GM20431 (cell line): ENCODE results near the gene DOC2B.
"Not testable (repeated sequence)": the region's sequence is repeated elsewhere in the genome, so short reads cannot be mapped to it uniquely, and the experiment has no call there.

Experiments
- in situ Hi-C: fragments of 300-500 bp; cut with MseI, MboI; formaldehyde crosslinking; loops from one replicate; pipeline ENCODE4 v1.15.0; 2020; ENCODE audit warnings: low sequenced_read_pairs; ENCODE audit not compliant: unreplicated experiment

The DOC2B gene

DNA sequence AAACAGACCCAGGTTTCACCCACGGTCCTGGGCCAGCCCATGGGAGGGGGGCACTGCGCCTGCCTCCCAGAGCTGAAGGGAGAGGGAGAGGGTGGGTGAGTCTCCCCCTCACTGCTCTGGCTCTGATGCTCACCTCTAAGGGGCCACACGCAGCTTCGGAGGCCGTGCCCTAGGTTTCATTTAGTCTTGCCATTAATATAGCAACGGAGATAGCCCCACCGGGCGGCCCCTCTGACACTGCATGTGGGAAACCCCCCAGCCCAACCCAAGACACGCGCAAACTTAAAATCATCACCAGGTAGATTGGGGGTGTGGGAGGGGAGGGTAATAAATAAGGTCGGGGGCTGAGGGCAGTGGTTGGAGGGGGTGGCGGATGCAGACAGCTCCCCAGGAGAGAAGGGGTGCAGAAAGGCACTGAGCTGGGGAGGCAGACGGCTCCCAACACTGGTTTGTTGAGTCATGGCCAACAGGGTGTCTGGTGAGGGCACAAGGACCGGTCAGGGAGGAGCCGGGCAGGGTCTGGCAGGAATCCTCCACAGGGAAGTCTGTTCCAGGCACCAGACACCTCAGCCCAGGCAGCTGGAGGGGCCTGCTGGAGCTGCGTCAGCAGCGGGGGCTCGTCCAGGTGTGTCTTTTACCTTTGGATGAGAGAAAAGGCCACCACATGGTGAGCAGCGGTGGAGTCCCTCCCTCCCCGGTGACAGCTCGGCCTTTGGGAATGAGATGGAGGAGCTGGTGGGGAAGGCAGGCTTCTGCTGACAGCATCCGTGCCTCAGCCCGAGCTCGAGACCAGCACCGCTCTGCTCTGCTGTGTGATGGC, 32.0 kb upstream of the DOC2B start:
- in situ Hi-C loops, result no loop called here

DNA sequence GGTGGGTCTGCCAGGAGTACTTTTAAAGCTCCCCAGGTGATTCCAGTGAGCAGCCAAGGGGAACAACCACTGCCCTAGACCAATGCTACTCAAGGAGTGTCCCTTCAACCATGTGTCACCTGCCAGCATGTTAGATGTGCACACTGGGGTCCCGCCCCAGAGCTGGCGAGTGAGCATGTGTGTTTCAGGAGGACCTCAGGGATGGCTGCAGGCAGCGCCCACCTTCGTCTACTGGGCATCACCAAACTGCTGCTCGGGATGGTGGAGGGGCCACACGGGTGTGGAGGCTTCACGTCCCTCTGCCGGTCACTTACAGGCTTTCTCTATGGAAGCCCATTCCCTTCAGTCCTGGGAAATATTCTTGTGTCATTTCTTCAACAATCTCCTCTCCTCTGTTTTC, 29.0 kb upstream of the DOC2B start:
- in situ Hi-C loops, result no loop called here

- in situ Hi-C loops, result no loop called here
These were observed 27.0 kb upstream of the DOC2B start for GRCh38 chr17:208429-208828.

GRCh38 chr17:207775-208174, 26.3 kb upstream of the DOC2B start:
- in situ Hi-C loops, result no loop called here

GRCh38 chr17:206941-207560, 25.6 kb upstream of the DOC2B start:
- in situ Hi-C loops, result no loop called here

DNA sequence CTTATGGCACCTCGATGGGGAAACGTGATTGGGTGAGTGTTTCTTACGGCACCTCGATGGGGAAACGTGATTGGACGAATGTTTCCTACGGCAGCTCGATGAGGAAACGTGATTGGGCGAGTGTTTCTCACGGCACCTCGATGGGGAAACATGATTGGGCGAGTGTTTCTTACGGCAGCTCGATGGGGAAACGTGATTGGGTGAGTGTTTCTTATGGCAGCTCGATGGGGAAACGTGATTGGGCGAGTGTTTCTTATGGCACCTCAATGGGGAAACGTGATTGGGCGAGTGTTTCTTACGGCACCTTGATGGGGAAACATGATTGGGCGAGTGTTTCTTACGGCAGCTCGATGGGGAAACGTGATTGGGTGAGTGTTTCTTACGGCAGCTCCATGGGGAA, 25.0 kb upstream of the DOC2B start:
- in situ Hi-C loops, result not testable (repeated sequence)

DNA sequence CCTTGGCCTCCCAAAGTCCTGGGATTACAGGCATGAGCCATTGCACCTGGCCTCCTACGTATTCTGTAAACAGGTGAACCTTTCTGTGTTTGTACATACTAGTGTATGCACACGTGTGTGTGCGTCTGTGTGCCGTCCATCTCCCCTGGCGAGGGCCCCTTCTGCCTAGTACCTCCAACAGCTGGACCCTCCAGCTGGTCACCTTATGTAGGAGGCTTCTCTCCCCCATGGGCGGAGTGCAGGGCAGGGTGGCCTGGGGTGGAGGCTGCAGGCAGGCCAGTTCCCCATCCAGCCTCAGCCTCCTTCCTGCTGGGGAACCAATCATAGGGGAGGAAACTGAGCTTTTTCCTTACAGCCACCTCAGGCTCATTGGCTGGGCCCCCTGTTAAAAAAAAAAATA, 24.4 kb upstream of the DOC2B start:
- in situ Hi-C loops, result no loop called here

GRCh38 chr17:205148-205669, 23.8 kb upstream of the DOC2B start:
- in situ Hi-C loops, result no loop called here

DNA sequence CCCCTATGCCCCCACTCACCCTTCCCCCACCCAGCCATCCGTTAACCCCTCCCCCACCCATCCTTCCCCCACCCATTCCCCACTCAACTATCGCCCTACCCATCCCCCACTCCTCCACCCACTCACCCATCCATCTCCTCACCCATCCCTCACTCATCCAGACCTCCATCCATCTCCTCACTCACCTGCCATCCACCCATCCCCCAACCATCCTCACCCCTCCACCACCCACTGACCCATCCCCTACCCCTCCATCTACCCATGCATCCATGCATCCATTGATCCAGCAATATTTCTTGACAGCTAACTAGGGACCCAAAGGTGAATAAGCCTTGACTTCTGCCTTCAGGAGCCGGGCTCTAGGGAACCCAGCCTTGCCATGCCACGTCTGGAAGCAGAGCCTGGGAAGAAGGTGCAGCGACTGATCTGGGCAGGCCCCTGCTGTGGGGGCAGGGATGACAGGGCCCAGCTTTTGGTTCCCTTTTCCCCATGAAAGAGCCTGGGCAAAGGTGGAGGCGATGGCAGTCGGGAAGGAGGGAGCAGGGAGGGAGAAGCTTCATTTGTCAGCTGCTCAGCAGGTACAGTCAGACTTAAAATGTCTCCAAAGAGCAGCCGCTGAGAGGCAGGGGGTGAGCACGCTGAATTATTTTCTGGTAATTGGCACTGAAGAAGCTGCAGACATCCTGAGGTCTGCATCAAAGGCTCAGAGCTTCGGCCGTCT, 23.1 kb upstream of the DOC2B start:
- in situ Hi-C loops, result no loop called here

DNA sequence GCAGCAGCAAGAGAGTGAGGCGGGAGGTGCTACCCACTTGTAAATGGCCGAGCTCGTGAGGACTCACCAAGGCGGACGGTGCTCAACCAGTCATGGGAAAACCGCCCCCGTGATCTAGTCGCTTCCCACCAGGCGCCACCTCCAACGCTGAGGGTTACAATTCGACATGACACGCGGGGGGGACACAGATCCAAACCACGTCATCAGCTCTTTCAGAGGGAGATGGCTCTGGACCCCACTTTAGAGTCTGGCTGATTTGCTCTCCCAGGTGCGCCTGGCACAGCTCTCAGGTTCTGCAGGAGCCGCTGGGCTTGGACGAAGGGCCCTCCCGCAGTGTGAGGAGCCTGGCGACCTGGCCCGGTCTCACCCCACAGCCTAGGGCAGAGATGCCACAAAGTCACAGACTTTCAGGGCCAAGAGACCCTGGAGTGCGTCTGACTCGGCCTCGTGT, 21.1 kb upstream of the DOC2B start:
- in situ Hi-C loops, result no loop called here

DNA sequence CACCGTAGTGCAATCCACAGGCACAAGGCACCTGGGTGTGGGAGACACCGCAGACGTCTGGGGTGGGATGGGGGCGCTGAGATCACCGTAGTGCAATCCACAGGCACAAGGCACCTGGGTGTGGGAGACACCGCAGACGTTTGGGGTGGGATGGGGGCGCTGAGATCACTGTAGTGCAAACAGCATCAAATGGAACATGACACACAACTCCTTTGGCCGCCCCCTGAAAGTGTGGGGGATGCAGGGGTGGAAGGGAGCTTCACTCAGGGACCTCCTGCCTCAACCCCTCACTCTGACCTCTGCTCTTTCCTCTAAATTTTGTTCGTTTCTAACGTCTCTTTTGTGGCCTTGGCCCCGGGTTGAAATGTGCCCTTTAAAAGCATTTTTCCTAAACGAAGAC, 20.3 kb upstream of the DOC2B start:
- in situ Hi-C loops, result not testable (repeated sequence)

DNA sequence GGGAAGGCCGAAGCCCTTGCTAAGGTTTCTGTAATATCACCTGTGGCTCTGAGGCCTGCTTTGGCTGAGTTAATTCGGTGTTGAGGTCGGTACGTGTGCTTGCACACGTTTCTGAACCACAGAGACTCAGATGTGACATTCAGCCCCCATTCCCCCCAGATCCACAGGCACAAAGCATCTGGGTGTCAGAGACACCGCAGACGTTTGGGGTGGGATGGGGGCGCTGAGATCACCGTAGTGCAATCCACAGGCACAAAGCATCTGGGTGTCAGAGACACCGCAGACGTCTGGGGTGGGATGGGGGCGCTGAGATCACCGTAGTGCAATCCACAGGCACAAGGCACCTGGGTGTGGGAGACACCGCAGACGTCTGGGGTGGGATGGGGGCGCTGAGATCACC, 19.8 kb upstream of the DOC2B start:
- in situ Hi-C loops, result not testable (repeated sequence)

GRCh38 chr17:200586-200985, 19.1 kb upstream of the DOC2B start:
- in situ Hi-C loops, result no loop called here

- in situ Hi-C loops, result no loop called here
These were observed 18.5 kb upstream of the DOC2B start for GRCh38 chr17:199806-200545.

DNA sequence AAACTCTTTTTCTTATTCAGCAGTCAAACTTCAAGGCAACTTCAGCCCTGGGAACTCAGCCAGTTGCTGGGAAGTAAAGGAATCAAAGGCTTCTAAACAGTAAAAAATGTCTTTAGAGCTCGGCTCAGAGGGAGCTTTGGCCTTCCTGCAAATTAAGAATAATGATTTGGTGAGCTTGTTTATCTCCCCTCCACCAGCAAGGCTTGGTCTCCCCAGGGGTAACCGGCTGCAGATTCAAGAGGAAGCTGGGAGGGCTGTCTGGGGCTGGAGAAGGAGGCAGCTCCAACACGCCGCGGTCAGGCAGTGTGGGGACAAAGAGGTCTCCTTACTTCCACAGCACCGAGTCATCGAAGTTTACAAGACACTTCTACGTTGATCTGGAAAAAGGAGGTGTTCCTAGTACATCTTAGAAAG, 17.7 kb upstream of the DOC2B start:
- in situ Hi-C loops, result no loop called here

DNA sequence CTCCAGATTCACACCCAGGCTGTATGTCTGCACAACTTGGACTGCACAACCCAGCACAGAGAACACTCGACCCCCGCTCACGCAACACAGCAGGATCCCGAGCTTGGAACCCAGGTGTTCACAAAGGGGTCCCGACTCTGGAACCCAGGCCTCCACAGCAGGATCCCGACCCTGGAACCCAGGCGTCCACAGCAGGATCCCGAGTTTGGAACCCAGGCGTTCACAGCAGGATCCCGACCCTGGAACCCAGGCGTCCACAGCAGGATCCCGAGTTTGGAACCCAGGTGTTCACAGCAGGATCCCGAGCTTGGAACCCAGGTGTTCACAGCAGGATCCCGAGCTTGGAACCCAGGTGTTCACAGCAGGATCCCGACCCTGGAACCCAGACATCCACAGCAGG, 16.8 kb upstream of the DOC2B start:
- in situ Hi-C loops, result not testable (repeated sequence)

DNA sequence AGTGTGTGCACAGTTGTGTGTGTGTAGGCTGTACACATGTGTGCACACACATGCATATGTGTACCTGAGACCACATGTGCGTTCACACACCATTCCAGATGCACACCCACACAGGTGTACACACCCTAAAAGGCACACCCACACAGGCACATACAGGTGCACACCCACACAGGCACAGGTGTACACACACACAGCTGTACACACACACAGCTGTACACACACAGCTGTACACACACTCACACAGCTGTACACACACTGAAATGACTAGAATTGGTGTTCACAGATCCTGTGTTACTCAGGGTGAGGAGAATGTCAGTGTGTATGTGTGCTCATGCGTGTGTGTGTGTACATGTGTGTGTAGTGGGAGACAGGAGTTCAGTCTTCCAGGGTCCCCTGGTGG, 15.9 kb upstream of the DOC2B start:
- in situ Hi-C loops, result no loop called here

- in situ Hi-C loops, result no loop called here
These were observed 13.6 kb upstream of the DOC2B start for GRCh38 chr17:194828-195602.
